AG04449 (cell line): ENCODE measurements around the gene ASXL2.

Experiments used
- CTCF ChIA-PET: fragments of 350-600 bp; formaldehyde crosslinking; extraction: SDS; loops from one replicate; lab custom pipeline; 2021; ENCODE audit warnings: antibody characterized with exemption; lab: Yijun Ruan, JAX
- POLR2A ChIA-PET: fragments of 400-600, 350-600 bp; formaldehyde crosslinking; extraction: SDS; loops from one replicate; lab custom pipeline; 2020; ENCODE audit warnings: antibody characterized with exemption, inconsistent platforms; lab: Yijun Ruan, JAX
- DNase-seq: peaks from one replicate; pipeline ENCODE4 v3.0.0-alpha.2; 2010; ENCODE audit warnings: low read depth, low spot score
- H3K4me3 ChIP-seq: 2 replicates; pipeline ENCODE4 v1.5.1; 2011; ENCODE audit warnings: low read depth, mild to moderate bottlenecking, control low read depth, low read length
- TF ChIP-seq, protein P1 (sequence below): IDR thresholded peaks from one replicate; pipeline ENCODE4 v1.5.1; 2011; ENCODE audit warnings: mild to moderate bottlenecking, moderate library complexity, low read length, control low read depth, inconsistent platforms; ENCODE audit not compliant: insufficient read depth; ENCODE audit errors: missing control alignments

The ASXL2 gene

DNA sequence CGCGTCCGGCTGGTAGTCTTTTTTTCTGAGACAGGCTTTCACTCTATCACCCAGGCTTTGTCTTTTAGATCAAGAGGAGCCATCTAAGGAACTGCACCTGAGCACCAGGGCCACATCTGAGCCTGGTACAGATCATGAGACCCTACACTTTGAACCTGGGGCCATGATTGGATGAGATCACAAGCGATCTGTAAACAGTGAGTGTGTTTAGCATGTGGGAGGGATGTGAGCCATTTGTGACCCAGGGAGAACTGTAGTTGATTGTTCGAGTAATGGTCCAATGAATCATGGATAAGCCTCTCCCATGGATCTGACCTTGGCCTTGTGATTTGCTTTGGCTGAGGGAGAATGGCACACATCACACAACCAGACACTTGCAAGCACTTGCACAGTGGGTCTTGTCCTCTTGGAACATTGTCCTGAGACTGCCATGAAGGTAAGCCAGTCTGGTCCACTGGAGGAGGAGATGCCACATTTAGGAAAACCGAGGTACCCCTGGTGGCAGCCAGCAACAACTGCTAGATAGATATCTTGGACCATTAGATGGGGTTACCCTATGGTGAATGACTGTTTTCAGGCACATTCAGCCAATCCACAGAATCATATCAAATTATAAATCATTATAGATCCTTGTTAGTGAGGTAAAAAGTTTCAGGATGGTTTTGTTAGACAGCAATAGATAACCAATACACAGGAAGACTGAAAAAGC, 185.4 kb downstream of the ASXL2 start:
- no peak overlapping the region for H3K4me3 ChIP-seq
- DNase-seq = no peak
- TF ChIP-seq, protein P1, sequence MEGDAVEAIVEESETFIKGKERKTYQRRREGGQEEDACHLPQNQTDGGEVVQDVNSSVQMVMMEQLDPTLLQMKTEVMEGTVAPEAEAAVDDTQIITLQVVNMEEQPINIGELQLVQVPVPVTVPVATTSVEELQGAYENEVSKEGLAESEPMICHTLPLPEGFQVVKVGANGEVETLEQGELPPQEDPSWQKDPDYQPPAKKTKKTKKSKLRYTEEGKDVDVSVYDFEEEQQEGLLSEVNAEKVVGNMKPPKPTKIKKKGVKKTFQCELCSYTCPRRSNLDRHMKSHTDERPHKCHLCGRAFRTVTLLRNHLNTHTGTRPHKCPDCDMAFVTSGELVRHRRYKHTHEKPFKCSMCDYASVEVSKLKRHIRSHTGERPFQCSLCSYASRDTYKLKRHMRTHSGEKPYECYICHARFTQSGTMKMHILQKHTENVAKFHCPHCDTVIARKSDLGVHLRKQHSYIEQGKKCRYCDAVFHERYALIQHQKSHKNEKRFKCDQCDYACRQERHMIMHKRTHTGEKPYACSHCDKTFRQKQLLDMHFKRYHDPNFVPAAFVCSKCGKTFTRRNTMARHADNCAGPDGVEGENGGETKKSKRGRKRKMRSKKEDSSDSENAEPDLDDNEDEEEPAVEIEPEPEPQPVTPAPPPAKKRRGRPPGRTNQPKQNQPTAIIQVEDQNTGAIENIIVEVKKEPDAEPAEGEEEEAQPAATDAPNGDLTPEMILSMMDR = no peak
- ChIA-PET CTCF (no interaction called here), POLR2A (no interaction called here)

DNA sequence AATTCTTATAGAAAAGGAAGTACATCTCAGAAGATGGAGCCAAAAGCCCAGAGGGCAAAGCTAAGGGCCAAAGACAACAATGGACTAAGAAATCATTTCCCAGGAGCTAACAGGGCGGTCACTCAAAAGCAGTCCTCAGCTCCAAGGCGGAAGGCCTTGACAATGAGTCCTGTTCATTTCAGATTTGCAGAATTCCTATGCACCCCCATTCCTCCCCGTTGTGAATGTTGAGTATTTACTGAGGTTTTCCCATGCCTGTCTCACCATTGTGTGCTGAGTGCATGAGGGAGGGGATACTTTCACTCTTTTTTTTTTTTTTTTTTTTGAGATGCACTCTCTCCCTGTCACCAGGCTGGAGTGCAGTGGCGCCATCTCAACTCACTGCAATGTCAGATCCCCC, 186.1 kb downstream of the ASXL2 start:
- TF ChIP-seq, protein P1 = no peak
- POLR2A ChIA-PET = no interaction called here
- DNase-seq = no peak
- no peak overlapping the region for H3K4me3 ChIP-seq
- CTCF ChIA-PET = interaction anchor here (1.8 to 7.9 kb wide), 2 partner anchors 7 to 12 kb away, joined by 6 to 72 read pairs; no protein-coding TSS in a partner anchor

DNA sequence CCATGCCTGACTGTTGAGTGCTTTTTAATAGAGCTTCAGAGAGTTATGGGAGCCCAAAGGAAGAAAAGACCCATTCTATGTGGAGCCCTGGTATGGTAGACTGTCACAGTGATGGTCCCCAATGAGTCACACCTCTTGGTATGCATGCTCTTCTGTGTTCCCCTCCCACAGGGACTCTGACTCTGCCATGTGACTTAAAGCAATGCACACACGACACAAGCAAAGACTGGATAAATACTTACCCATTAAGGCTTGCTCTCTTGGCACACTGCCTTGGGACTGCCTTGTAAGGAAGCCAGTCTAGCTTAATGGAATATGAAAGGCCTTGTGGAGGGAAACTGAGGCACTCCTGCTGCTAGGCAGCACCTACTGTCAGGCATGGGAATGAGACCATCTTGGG, 188.2 kb downstream of the ASXL2 start:
- CTCF ChIA-PET = interaction anchor here (1.3 to 7.9 kb wide), 2 partner anchors 9 to 83 kb away, joined by 3 to 72 read pairs; no protein-coding TSS in a partner anchor
- TF ChIP-seq, protein P1 = no peak
- H3K4me3 ChIP-seq = no peak overlapping the region
- no peak for DNase-seq
- POLR2A ChIA-PET = no interaction called here

DNA sequence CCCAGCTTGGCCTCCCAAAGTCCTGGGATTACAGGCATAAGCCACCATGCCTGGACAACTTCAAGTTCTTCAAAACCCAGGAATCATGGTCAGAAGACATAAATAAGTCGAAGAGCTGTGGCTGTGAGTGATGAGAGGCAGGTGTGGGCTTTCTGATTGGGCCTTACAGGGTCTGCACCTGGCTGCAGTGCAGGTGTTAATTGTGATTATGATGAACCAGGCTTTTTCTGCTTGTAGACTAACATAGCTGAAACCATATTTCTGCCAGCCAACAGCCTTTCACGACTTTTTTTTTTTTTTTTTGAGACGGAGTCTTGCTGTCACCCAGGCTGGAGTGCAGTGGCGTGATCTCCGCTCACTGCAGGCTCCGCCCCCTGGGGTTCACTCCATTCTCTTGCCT, 190.1 kb downstream of the ASXL2 start:
- CTCF ChIA-PET = interaction anchor here (0.7 to 7.9 kb wide), 2 partner anchors 11 to 76 kb away, joined by 3 to 72 read pairs; no protein-coding TSS in a partner anchor

DNA sequence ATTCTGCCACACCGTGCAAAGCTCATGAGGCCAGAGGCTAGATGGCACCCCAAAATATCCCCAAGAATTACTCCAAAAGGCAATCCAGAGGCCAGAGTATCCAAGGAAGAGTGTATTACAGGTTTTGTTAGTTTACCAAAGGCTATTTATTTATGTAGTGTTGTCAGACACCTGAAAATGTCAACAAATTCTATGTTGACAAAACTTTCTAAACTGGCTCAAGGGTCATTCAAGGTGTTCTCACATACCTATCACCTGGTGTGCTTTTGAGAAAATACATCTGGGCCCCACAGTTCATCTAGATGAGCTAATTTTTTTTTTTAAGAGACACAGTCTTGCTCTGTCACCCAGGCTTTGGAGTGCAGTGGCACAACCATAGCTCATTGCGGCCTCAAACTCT, 192.5 kb downstream of the ASXL2 start:
- CTCF ChIA-PET = interaction anchor here (0.7 to 7.9 kb wide), 2 partner anchors 14 to 460 kb away, joined by 3 to 72 read pairs; no protein-coding TSS in a partner anchor
- H3K4me3 ChIP-seq = no peak overlapping the region
- DNase-seq = no peak
- POLR2A ChIA-PET = no interaction called here
- TF ChIP-seq, protein P1 = no peak

More for the DNA sequence above, 190.1 kb downstream of the ASXL2 start:
- TF ChIP-seq, protein P1 = no peak
- H3K4me3 ChIP-seq = no peak overlapping the region
- DNase-seq = no peak
- POLR2A ChIA-PET = no interaction called here
